Measurements from ENCODE around the gene NSMCE1. TPM values are rescaled to one million over a fixed set of nuclear protein-coding genes. Genes with fewer than 3 reads are reported as not detected.

Gene NSMCE1
- total RNA-seq, 1 experiment from 2014 or later = 19.3 TPM

GRCh38 chr16:27237219-27238015 lies 31.2 kb downstream of the NSMCE1 start:
- Histone ChIP-seq H2BK15ac (ENCODE audit: low read depth, low read length) (no peak overlapping the region), H3K9ac (ENCODE audit: extremely low read depth, insufficient read length, low read length) (no peak overlapping the region), H2AK5ac (ENCODE audit: insufficient read length, low read length) (no peak overlapping the region), H3K4me1 (ENCODE audit: insufficient read depth, low read length) (no peaks in the 10 kb centered on the region), H3K27me3 (ENCODE audit: insufficient read depth, low read length) (no peaks in the 10 kb centered on the region), H3K79me1 (ENCODE audit: insufficient read depth, low read depth, low read length, poor library complexity, severe bottlenecking) (no peaks in the 10 kb centered on the region), H3T11ph (ENCODE audit: low read length) (no peak overlapping the region), H3K4ac (ENCODE audit: low read depth, low read length) (no peak overlapping the region), H3K56ac (ENCODE audit: insufficient read length, low read depth, low read length) (no peak overlapping the region), H2BK5ac (ENCODE audit: insufficient read length, low read length) (no peak overlapping the region), H3K23ac (ENCODE audit: insufficient read length, low read depth, low read length) (no peak overlapping the region), H3K27ac (ENCODE audit: insufficient read length, low read depth, low read length) (no peak overlapping the region), H2AFZ (ENCODE audit: low read length) (no peak overlapping the region), H3K18ac (ENCODE audit: insufficient read length, low read depth, low read length) (peak overlapping the region; percentile 45), H4K8ac (replicated peaks; ENCODE audit: insufficient read length, low read depth, low read length) (no peak overlapping the region), H3K9me3 (ENCODE audit: control insufficient read depth, low read depth, low read length) (no peaks in the 10 kb centered on the region), H3K79me2 (ENCODE audit: insufficient read depth, low read length) (no peaks in the 10 kb centered on the region), H2BK12ac (ENCODE audit: insufficient read length, low read depth, low read length) (no peak overlapping the region), H4K20me1 (ENCODE audit: control insufficient read depth, insufficient read depth, insufficient read length) (no peaks in the 10 kb centered on the region), H4K5ac (ENCODE audit: insufficient read length, low read depth, low read length) (no peak overlapping the region), H2BK20ac (ENCODE audit: low read depth, low read length, poor library complexity, severe bottlenecking) (no peak overlapping the region), H3K4me2 (ENCODE audit: insufficient read depth, insufficient read length, low read length) (no peak overlapping the region), H4K91ac (ENCODE audit: insufficient read length, low read depth, low read length) (no peak overlapping the region), H2BK120ac (ENCODE audit: low read depth, low read length, poor library complexity, severe bottlenecking) (no peak overlapping the region), H3K23me2 (ENCODE audit: insufficient read length, low read depth, low read length, poor library complexity, severe bottlenecking) (no peaks in the 10 kb centered on the region), H3K14ac (ENCODE audit: insufficient read depth, low read length) (no peak overlapping the region; the same call in 1 of the 2 replicates)
- Mint-ChIP-seq H3K27me3 (ENCODE audit: low read depth) (peaks cover 1% of the 10 kb centered on the region; the same call in 1 of the 2 replicates), H3K9me3 (no peaks in the 10 kb centered on the region), H3K27ac (peak overlapping the region in 2 of 3 experiments; percentile 40 to 89; a peak in 4 of 7 replicates), H3K4me1 (peaks cover 10 to 22% of the 10 kb centered on the region in 2 experiments), H3K36me3 (ENCODE audit: insufficient read depth in 1 of 3, low read depth in 3 of 3) (no peaks in the 10 kb centered on the region), H3K4me3 (no peak overlapping the region)
- no peak for TF ChIP-seq CTCF (conservative IDR thresholded peaks at IDR 0.05)
- WGBS (ENCODE audit: extremely low coverage, insufficient read length, low lambda C conversion rate) = no CpG with 5 or more reads among the region's 22 CpGs
- DNase-seq = no peak

All from H9 (cell line).